NB4 (cell line): ENCODE measurements around the gene AFAP1L1.
A peak's percentile ranks its signal among the peaks of the same experiment; 100 is the strongest.

Source experiments
- DNase-seq: peaks from one replicate; pipeline ENCODE4 v3.0.0; 2010; ENCODE audit warnings: low read depth
- H3K4me3 ChIP-seq: one replicate; pipeline ENCODE4 v1.5.1; 2011; ENCODE audit warnings: mild to moderate bottlenecking, low read depth, low read length, moderate library complexity
- CTCF ChIP-seq: IDR thresholded peaks from one replicate; pipeline ENCODE4 v1.5.1; 2012; ENCODE audit warnings: low read depth, low read length
- MAX ChIP-seq: IDR thresholded peaks from 2 replicates; pipeline ENCODE4 v1.6.1; 2011; ENCODE audit warnings: low read depth, low read length
- MYC ChIP-seq: IDR thresholded peaks from 2 replicates; pipeline ENCODE4 v1.6.1; 2011; ENCODE audit warnings: low read depth, low read length
- POLR2A ChIP-seq: IDR thresholded peaks from 2 replicates; pipeline ENCODE4 v1.6.1; 2011; ENCODE audit warnings: mild to moderate bottlenecking; ENCODE audit not compliant: insufficient read length; ENCODE audit errors: extremely low read depth

The AFAP1L1 gene

DNA sequence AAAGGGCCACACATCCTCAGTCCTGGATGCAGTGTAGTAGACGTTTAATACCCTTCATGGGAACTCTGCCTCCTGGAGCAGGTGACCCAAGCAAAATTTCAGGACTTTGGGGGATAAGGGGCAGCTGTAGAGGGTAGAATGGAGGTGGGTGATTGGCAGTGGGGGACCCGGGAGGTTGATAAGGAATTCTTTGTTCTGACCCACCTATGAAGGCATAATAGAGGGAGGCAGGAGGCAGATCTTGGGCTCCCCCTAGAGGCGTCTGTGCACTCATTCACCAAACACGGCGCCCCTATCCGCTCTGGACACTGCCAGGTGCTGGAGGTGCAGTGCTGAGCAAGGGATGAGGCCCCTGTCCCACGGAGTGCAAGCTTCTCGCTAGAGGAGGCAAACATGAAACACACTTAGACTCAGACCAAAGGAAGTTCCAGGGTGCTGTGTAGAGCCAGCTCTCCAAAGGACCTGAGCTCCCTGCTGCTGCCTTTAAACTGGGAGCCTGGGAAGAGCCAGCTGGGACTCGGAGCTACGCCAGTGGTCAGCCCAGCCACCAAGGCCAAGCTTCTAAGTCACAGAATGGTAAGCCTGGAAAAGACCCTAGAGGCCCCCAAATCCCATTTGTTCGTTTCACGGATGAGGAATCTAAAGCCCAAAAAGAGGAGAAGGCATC, 99.8 kb downstream of the AFAP1L1 start:
- no peak for TF ChIP-seq MAX
- TF ChIP-seq CTCF = peak; percentile 89
- peak; percentile 66 for DNase-seq
- no peak overlapping the region for H3K4me3 ChIP-seq

DNA sequence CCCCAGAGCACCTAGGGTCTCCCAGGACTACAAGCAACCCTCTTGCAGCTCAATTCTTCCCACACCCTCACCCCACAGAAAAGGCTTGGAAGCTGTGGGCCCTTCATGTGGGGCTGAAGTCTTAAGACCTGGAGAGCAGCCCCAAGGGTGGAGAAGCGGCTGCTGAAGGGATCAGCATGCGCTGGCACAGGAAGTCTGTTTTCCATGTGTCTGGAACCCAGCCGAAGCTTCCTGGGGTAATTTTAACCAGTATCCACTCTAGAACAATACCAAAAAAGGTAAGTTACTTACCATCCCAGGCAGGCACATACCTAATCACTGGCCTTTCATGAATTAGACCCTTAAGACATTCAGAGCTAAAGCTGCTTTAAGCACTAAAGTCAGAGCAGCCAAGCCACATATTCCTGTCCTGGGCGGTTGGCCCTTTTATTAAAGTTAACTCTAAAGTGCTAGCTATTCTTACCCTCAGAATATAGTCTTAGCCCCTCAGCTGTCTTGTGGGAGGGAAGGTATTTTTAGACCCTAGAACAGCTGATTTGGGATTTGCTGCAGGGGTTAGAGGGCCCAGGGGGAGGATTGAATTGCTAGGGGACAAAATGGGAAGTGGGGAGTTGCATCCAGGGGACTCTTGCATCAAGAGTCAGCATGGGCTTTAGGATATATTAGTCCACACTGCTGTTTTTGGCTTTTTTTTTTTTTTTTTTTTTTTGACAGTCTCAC, 100.6 kb downstream of the AFAP1L1 start:
- TF ChIP-seq MYC (no peak), MAX (no peak), CTCF (no peak), POLR2A (no peak)

GRCh38 chr5:149372932-149373331, 101.3 kb downstream of the AFAP1L1 start:
- no peak for TF ChIP-seq CTCF
- no peak for TF ChIP-seq MYC
- no peak for TF ChIP-seq MAX
- no peak for DNase-seq
- H3K4me3 ChIP-seq = no peak overlapping the region

More for the DNA sequence above, 100.6 kb downstream of the AFAP1L1 start:
- peak; percentile 16 for DNase-seq
- no peak overlapping the region for H3K4me3 ChIP-seq

DNA sequence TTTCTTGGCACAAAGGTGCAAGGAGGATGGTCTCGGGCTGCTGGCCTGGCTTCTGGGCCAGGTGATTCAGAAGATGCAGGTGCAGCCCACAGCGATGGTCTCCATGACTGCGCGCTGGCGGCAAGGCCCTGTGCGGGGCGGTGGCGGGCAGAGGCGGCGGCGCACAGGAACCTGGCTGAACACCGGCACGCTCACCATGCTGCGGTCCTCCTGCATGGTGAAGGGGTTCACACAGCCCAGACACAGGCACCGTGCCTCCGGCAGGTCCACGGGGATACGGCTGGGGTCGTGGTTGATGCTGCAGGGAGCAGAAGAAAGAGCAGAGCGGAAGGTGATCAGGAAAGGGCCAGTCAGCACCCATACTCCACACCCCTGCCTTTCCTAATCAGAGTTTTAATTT, 102.6 kb downstream of the AFAP1L1 start:
- DNase-seq = no peak
- H3K4me3 ChIP-seq = no peak overlapping the region
- TF ChIP-seq MYC = no peak
- no peak for TF ChIP-seq POLR2A
- TF ChIP-seq MAX = no peak
- no peak for TF ChIP-seq CTCF

- no peak overlapping the region for H3K4me3 ChIP-seq
- TF ChIP-seq MYC = no peak
- TF ChIP-seq POLR2A = no peak
- TF ChIP-seq CTCF = no peak
- TF ChIP-seq MAX = no peak
- no peak for DNase-seq
Observed at GRCh38 chr5:149374801-149375200, 103.1 kb downstream of the AFAP1L1 start.

DNA sequence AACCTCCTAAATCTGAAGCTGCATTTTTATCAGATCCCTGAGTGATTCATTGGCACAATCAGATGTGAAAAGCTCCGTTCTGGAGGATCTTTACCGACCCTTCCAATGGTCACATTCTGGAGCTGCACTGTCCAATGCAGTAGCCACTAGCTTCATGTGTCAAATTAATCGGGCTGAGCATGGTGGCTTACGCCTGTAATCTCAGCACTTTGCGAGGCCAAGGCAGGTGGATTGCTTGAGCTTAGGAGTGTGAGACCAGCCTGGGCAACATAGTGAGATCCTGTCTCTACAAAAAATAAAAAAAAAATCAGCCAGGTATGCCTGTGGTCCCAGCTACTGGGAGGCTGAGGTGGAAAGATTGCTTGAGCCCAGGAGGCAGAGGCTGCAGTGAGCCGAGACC, 103.8 kb downstream of the AFAP1L1 start:
- DNase-seq = no peak
- no peak overlapping the region for H3K4me3 ChIP-seq
- TF ChIP-seq MAX (no peak), MYC (no peak), CTCF (no peak), POLR2A (no peak)
